GM21367 (cell line): ENCODE measurements around the gene MRGPRF.

Experiments
- ATAC-seq: cut with Tn5 transposase; IDR thresholded peaks from one replicate; pipeline ENCODE4 v1.9.1; 2021; ENCODE audit not compliant: unreplicated experiment

The MRGPRF gene

DNA sequence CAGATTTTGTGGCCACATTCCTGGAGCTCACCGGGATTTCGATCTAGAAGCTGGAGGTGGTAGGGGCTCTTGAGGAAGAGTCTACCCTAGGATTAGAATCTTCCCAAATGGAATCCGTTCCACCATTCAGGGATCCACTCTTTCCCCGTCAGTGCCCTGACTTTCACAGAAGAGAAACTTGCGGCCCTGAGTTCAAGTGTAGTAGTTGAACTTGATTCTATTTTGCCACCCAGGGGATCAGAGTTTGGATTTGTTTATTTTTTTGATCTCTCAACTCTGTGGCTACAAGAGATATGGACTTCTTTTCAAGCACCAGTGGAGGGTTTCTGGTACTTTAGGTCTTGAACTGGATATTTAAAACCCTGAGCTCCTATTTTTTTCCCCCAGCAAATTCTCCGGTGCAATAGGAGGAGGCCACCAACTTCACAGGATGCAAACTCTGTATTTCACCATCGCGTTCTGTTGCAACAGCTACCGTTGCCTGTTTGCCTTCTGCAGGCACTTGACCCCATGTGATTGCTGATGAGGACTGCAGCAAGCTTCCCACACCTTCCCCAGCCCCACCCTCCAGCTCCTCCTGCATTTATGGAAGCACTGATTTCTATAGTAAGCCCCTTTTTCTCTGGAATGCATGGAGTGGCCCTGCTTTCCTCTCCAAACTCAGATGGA lies 14.8 kb upstream of the MRGPRF start:
- ATAC-seq: no peak

DNA sequence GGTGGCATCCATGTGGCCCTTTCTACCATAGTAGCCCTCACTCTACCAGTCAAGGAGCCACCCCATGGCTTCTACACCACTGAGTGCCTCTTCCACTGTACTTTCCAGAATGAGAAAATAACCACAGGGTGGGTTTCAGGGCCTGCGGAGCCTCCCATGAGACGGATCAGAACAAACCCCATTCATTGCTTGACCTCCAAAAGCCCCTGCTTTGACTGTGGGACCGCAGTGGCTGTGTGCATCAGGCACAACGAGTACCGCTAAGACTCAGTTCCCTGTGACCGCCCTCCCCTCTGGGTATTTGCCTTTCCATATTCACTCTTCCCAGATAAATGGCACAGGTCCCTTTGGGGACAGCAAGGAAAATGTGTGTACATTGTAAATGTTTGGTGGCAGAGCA lies 11.5 kb upstream of the MRGPRF start:
- no peak for ATAC-seq

GRCh38 chr11:69022260-69022659 lies 9.2 kb upstream of the MRGPRF start:
- no peak for ATAC-seq

DNA sequence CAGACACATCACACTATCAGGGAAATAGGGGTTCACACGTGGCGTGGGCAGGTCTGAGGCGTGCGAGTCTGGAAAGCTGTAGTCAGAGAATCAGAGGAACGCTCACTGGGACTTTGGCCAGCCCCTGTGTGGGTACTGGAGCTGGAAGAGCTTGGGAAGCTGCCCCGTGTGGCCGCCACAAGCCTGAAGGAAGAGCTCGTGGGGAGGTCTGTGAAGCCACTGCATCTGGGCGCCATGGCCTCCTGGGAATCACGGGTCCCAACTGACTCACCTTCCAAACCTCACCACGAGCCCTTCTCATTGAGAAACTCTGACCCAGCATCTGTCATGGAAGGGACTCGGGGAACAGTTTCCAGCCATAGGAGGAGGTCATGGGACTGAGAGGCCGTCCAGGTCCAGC lies 5.9 kb upstream of the MRGPRF start:
- no peak for ATAC-seq

GRCh38 chr11:69017951-69018350 lies 4.9 kb upstream of the MRGPRF start:
- ATAC-seq: no peak

- ATAC-seq: no peak
These were observed 2.0 kb upstream of the MRGPRF start for GRCh38 chr11:69014898-69015549.

GRCh38 chr11:69014084-69014851 lies 1.2 kb upstream of the MRGPRF start:
- ATAC-seq: no peak

DNA sequence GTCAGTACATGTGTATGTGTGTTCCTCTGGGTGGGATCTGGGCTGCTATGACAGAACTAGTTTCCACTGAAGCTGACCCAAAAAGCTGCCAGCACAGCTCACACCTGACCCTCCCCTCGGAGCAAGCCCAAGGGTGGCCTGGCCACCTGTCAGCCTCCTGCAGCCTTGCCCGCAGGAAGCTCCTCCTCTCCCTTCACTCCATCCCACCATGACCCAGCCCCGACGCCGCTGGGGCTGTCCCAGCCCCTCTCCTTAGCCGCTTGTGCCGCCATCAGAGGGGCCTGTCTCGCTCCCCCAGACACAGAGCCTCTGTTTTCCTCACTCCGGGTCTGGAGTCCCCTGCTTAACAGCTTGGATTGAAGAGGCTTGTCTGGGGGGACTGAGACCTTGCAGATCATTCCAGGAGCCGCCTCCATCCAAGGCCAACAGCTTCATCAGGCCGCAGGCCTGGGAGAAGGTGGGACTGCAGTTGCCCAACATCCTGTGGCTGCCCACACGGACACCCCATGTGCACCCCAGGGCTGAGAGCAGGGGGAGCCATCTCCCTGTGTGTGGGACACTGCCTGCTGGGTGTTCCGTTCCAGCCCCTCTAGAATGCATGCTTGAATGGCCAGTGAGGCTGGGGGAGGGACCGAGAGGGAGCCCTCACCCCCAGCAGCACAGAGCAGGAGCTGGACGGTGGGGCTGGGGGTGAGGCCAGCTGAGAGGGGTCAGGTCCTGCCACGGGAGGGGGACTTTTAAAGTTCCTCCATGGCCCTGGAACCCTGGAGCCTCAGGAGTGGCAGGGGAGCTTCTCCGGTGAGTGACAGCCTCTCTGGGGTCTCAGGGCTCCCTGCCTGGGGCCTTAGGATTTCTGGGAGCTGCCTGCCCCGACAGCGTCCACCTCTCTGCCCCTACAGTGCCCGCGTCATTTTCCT lies 696 bp downstream of the MRGPRF start:
- no peak for ATAC-seq

GRCh38 chr11:69011624-69012091 lies 1.4 kb downstream of the MRGPRF start:
- ATAC-seq: no peak

- no peak for ATAC-seq
These were observed 2.0 kb downstream of the MRGPRF start for GRCh38 chr11:69010964-69011623.

- ATAC-seq: no peak
These were observed 2.6 kb downstream of the MRGPRF start for GRCh38 chr11:69010361-69010891.

DNA sequence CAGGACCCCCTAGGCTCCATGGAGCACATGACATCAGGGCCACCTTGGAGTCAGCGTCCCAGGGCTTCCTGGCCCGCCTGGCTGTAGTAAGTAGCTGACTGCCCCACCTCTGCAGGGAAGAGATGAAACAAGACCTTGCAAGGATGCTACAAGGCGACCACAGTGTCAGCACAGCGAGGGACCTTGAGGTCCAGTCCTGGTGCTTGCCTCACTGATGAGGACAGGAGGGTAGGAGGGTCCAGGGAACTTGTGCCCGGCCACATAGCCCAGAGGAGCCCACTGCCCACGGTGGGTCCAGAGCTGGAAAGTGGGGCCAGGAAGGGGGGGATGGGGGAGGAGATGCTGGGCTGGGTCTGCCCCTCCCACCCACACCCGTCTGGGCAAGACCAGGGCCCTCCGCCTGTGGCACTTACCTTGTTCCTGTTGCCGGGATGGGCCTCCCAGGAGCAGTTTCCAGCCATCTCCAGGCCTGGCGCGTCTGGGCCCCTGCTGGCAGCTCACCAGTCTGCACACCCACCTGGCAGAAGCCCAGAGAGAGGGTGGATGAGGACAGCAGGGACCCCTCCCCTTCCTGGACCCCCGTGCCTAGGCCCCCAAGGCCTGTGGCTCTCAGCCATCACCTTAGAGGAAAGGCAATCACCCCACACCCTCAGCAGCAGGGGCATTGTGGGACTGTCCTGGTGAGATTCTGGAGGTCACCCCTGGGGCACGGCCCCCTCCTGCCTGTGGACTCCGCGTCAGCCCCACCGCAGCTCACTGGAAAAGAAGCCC lies 3.4 kb downstream of the MRGPRF start:
- ATAC-seq: no peak

GRCh38 chr11:69008737-69009440 lies 4.2 kb downstream of the MRGPRF start:
- no peak for ATAC-seq

DNA sequence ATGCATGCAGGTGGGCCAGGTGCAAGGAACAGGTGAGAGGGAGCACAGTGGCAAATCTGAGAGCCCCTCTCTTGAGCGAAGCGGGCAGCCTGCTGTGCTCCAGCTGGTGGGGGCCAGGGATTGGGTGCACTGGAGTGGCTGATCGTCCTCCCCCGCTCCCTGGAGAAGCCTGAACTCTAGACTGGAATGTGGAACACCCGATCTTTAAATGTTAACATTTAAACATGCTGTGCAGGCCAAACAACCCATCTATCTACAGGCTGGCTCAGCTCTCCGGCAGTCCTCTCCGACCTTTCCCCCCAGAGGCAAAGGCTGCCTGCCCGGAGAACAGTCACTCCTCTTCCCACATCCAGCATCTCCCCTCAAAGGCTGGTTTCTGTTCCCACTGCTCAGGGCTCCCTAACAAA lies 5.1 kb downstream of the MRGPRF start:
- ATAC-seq: no peak

DNA sequence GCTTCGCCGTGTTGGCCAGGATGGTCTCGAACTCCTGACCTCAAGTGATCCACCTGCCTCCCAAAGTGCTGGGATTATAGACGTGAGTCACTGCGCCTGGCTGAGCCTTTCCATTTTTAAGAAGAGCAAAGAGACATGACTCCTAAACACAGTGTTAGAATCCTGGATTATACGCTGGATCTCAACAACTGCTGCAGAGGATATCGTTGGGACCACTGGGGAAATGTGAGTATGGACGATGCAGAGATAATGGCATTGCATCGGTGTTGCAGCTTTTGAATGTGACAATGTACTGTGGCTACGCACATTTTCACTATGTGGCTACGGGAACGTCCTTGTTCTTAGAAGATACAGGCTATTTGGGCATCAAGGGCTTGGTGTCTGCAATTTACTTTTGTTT lies 6.2 kb downstream of the MRGPRF start:
- ATAC-seq: no peak

DNA sequence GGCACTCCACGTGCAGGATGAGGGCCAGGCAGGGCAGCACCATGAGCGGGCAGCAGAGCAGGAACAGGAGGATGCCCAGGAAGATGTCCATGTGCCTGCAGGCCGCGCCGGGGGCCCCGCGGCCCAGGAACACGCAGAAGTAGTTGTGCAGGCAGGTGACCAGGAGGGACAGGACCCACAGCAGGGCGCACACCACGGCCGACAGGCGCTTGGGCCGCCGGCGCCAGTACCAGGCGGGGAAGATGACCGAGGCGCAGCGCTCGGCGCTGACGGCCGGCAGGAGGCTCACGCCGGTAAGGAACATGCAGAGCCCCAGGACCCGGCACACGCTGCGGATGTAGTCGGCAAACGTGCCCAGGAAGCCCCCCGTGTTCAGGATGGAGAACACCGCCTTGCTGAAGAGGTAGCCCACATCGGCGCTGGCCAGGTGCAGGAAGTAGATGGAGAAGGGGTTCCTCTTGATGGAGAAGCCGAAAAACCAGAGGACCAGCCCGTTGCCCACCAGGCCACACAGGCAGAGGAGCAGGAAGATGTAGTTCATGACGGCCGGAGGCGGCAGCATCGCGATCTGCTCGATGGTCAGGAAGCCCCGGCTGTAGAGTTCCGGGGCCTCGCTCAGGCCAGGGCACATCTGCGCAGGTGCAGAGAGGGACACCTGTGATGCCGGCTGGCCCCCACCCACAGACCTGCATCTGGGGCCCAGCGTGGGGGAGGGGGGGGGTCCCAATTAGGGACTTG lies 7.2 kb downstream of the MRGPRF start:
- ATAC-seq: no peak

DNA sequence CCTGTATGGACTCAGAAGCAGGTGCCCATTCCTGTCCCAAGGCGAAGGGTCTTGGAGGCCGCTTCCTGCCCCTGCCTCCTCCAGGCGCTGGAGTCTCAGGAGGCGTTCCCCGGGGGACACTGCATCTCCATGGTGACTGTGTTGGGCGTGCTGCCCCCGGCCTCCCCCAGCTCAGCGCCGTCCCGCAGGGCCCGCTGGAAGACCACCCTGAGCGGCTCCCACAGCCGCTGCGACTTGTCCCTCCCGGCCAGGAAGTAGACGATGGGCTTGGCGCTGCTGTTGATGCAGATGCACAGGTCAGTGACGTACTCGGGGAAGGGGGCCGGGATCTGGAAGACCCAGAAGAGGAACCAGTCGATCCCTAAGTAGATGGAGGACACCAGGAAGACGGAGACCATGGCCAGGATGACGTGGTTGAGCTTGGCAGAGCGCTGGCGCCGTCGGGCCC lies 7.8 kb downstream of the MRGPRF start:
- no peak for ATAC-seq
